Activated gamma-delta T cell (primary cell): ENCODE data around the gene SPATA32.

Experiments
- DNase-seq: peaks from one replicate; lab custom pipeline; 2025; lab: John Stamatoyannopoulos, UW

SPATA32 gene

GRCh38 chr17:45246861-45247428, 14.9 kb downstream of the SPATA32 start:
- no peak for DNase-seq

GRCh38 chr17:45246338-45246737, 15.6 kb downstream of the SPATA32 start:
- DNase-seq: no peak

GRCh38 chr17:45244725-45245656, 16.9 kb downstream of the SPATA32 start:
- no peak for DNase-seq

- DNase-seq: no peak
Observed at GRCh38 chr17:45243750-45244149, 18.1 kb downstream of the SPATA32 start.

- DNase-seq: no peak
Observed at GRCh38 chr17:45242029-45242414, 19.9 kb downstream of the SPATA32 start.

GRCh38 chr17:45241328-45242028, 20.4 kb downstream of the SPATA32 start:
- DNase-seq: no peak

- DNase-seq: no peak
Observed at GRCh38 chr17:45240905-45241327, 21.0 kb downstream of the SPATA32 start.

GRCh38 chr17:45238155-45238774, 23.6 kb downstream of the SPATA32 start:
- DNase-seq: no peak

GRCh38 chr17:45237686-45238085, 24.2 kb downstream of the SPATA32 start:
- no peak for DNase-seq

- DNase-seq: no peak
Observed at GRCh38 chr17:45236282-45236606, 25.6 kb downstream of the SPATA32 start.

- DNase-seq: no peak
Observed at GRCh38 chr17:45235416-45236281, 26.2 kb downstream of the SPATA32 start.

GRCh38 chr17:45234641-45235415, 27.1 kb downstream of the SPATA32 start:
- DNase-seq: no peak

- no peak for DNase-seq
Observed at GRCh38 chr17:45233423-45233924, 28.4 kb downstream of the SPATA32 start.

GRCh38 chr17:45232514-45233422, 29.1 kb downstream of the SPATA32 start:
- no peak for DNase-seq

GRCh38 chr17:45231481-45232116, 30.3 kb downstream of the SPATA32 start:
- DNase-seq: no peak

GRCh38 chr17:45230787-45231480, 31.0 kb downstream of the SPATA32 start:
- DNase-seq: no peak

GRCh38 chr17:45230410-45230786, 31.5 kb downstream of the SPATA32 start:
- DNase-seq: no peak

- DNase-seq: peak; percentile 35
Observed at GRCh38 chr17:45229681-45230409, 32.0 kb downstream of the SPATA32 start.
